ENCODE results near the gene C6orf52.

The C6orf52 gene

DNA sequence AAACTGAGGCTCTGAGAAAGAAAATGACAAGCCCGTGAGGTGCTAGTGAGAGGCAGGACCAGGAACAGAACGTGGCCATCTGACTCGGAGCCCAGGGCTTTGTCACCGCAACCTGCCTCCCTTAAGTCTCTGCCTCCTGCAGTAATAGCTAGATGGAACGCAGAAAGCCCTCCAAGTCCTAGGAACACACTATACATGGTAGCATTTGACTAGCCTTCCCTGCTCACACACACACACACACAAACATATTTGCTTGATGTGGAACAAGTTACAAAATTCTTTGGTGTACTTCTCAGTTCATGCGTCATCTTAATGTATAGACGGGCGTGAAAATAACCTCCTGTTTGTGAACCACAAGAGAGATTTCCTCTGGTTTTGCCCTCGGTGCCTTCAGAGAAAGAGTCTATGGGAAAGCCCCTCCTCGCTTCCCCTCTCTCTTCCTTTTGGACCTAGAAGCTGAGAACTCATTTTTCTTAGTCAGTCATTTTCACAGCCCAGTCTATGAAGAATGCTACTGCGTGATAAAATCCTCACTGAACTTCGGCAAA, 38.8 kb downstream of the C6orf52 start:
- no peak for DNase-seq (ENCODE audit: low spot score)

DNA sequence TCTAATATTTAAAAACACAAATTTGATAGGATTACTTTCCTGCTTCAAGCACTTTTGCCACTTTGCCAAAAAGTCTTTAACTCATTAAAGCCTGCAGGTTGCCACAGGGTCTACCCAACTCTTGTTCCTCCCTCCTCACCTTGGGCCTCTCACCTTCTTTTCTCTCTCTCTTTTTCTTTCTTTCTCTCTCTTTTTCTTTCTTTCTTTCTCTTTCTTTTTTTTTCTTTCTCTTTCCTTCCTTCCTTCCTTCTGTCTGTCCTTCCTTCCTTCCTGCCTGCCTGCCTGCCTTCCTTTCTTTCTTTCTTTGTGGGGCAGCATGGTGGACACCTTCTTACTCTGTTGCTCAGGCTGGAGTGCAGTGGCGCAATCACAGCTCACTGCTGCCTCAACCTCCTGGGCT, 50.2 kb downstream of the C6orf52 start:
- no peak for DNase-seq (ENCODE audit: low spot score)

DNA sequence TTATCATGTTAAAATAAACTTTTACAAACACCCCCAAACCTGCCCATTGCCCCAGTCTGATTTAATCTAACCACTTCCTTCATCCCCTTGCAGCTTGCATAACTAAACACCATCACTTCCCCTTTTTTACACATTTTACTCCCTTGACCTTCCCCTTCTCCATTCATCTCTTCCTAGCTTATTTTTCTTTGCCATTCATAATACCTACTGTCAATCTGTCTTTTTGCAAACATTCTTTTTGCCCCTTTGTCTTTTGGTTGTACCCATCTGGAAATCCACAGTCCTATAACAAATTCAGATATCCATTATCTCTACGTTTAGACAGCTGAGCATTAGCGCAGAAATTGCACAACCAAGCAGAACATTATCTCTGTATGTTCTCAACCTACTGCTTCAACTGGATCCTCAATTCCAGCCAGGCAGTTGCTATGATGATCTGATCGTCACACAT, 51.2 kb downstream of the C6orf52 start:
- peak; percentile 26 for DNase-seq (ENCODE audit: low spot score)

DNA sequence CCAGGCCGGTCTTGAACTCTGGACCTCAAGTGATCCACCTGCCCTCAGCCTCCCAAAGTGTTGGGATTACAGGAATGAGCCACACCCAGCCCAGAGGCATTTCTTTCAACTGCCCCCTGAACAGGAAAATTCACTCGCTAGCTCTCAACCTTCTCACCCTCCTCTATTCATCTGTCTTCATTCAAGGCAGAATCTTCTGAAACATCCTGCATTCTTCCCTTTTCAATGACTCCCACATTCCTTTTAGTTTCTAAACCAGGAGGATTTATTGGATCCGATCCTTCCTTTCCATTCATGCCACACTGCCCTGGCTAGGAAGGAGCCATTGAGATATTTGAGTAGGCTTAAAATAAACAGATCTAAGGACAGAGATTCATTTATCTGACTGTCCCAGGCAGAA, 52.9 kb downstream of the C6orf52 start:
- no peak for DNase-seq (ENCODE audit: low spot score)

DNA sequence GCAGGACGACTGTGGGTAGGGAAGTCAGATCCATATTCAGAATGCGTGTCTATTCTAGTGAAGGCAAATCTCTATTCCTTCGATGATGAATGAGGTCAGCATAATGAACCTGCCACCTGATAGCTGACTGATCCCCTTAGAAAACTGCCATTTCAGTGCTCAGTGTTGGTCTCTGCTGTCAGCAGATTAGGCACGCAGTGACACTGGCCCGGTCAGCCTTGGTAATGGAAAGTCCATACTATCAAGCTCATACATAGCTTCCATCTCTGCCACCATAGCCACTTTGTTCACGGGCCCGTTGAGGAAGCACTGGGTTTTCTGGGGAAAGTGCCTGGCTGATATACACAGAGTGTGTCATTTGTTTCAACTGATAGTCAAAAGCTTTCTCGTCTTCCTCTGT, 54.0 kb downstream of the C6orf52 start:
- no peak for DNase-seq (ENCODE audit: low spot score)

DNA sequence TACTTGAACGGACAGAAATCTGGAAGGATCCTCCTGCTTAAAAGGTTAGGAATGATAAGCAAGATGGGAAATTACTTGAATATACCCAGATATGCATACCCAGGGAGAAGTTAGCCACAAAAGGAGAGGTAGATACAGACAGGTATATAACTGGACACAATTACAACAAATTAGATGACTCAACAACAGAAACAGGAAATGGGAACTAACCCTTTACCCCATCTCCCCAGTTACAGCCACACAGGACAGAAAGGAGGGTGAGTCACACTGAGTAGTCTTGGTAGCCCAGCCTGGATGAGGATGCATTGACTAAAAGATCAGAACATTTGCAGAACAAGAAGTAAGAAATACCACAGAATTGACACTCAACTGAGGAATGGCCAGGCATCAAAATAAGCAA, 61.2 kb downstream of the C6orf52 start:
- no peak for DNase-seq (ENCODE audit: low spot score)

DNA sequence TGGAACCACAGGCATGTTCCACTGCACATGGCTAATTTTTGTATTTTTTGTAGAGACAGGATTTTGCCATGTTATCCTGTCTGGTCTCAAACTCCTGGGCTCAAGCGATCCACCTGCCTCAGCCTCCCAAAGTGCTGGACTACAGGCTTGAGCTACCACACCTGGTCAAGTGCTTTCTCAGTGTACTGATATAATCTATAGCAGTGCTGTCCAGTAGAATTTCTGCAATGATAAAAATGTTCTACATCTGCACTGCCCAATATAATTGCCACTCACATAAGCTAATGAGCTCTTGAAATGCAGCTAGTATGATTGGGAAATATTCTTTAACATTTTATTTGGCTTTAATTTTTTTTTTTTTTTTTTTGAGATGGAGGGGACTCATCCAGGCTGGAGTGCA, 64.2 kb downstream of the C6orf52 start:
- no peak for DNase-seq (ENCODE audit: low spot score)

DNA sequence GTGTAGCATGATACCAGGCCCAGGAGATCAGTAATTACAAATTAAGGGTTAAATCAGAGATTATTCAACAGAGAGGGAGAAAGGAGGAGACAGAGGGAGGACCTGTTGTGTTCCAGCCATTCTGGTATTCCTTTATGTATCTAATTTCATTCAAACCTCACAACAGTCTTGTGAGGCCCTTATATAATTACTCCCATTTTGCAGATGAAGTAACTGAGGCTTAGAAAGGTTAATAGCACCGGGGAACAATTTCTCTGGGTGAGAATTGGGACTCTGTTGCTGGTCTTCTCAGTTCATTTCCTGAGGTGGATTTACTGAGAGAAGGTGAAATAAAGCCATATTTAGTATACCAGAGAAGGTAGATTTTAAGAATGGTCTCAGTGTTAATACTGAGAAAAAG, 66.6 kb downstream of the C6orf52 start:
- no peak for DNase-seq (ENCODE audit: low spot score)

DNA sequence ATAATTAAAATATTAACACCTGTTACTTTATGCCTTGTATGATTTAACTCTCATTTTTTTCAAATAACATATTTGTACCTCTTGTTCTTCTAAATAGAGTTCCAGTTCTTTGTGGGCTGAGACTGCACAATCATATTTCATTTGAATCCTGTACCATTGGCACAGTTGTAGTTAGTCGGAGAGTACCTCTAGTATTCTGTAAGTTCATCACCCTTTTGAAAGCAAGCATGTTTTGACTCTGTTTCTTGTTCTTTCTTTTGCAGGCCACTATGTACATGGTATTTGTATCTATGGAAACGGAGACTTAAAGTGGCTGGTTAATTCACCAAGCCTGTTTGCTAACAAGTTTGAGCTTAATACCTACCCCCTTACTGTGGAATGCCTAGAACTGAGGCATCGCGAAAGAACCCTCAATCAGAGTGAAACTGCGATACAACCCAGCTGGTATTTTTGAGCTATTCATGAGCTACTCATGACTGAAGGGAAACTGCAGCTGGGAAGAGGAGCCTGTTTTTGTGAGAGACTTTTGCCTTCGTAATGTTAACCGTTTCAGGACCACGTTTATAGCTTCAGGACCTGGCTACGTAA, 68.2 kb downstream of the C6orf52 start:
- DNase-seq (ENCODE audit: low spot score): no peak

DNA sequence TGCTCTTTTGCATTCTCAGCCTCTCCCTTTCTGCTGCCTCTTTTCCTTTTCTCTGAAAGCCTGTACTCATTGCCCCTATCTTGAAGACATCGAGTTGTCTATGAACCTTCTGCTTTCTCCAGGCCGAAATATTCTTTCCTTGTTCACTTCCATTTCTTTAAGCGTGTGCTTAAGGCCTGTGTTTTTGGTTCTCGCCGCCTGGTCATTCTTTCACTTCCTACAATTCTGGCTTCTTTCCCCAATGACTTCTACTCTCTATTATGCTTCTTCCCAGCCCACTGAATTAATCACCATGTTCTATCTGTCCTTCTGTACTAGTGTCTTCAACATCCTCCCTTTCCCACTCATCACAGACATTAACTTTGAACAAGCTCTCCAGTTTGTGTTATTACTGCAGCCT, 69.6 kb downstream of the C6orf52 start:
- no peak for DNase-seq (ENCODE audit: low spot score)

DNA sequence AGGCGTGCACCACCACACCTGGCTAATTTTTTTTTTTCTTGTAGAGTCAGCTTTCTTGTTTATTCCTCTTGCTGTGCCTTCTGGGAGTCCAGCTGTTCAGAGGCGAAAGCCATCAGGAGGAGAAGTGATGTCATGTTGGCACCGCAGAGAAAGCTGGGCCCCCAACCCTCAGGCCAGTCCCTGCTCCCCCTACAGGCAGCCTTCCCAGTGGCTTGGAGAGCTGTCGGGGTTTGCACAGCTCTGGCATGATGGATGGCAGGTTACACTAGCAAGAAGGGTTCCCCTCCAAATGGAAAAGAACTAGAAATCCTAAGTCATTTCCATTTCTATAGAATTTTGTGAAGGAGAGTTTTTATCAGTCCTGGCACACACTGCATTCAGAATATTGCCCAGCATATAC, 72.6 kb downstream of the C6orf52 start:
- no peak for DNase-seq (ENCODE audit: low spot score)
